Uterus (tissue), 2 donors: ENCODE measurements around the gene SIGLEC10.

Experiments
- CTCF ChIP-seq, 4 experiments: fragments of 200-600 bp in 2 of 4; fragments of 450-650 bp in 2 of 4; sonication (generic) in 2 of 4; IDR thresholded peaks; one replicate each; pipeline ENCODE4 v1.5.1; 2016 to 2019; ENCODE audit warnings: antibody characterized with exemption in 4 of 4, mild to moderate bottlenecking in 2 of 4, moderate library complexity in 1 of 4
- POLR2A ChIP-seq, 2 donors: fragments of 450-650 bp; IDR thresholded peaks; one replicate each; pipeline ENCODE4 v1.6.1; 2016; ENCODE audit warnings: antibody characterized with exemption in 2 of 2, mild to moderate bottlenecking in 1 of 2, moderate library complexity in 1 of 2

- no peak for TF ChIP-seq CTCF (IDR thresholded peaks at IDR 0.05)
- no peak for TF ChIP-seq POLR2A (IDR thresholded peaks at IDR 0.05)
These were observed 30.4 kb downstream of the SIGLEC10 start for GRCh38 chr19:51386882-51387520.
